CD4-positive, alpha-beta T cell treated with Interleukin-4 for 1 hour (primary cell): ENCODE data around the gene ARHGEF17.
A peak's percentile ranks its signal among the peaks of the same experiment; 100 is the strongest.
"Not testable (repeated sequence)": the region's sequence is repeated elsewhere in the genome, so short reads cannot be mapped to it uniquely, and the experiment has no call there.

ENCODE experiments used
- DNase-seq, 2 donors: peaks; one replicate each; pipeline ENCODE4 v3.0.0-alpha.2; 2020 to 2022

Gene ARHGEF17

GRCh38 chr11:73272680-73273038, 35.4 kb upstream of the ARHGEF17 start:
- no peak for DNase-seq

GRCh38 chr11:73273222-73273895, 34.7 kb upstream of the ARHGEF17 start:
- no peak for DNase-seq

DNA sequence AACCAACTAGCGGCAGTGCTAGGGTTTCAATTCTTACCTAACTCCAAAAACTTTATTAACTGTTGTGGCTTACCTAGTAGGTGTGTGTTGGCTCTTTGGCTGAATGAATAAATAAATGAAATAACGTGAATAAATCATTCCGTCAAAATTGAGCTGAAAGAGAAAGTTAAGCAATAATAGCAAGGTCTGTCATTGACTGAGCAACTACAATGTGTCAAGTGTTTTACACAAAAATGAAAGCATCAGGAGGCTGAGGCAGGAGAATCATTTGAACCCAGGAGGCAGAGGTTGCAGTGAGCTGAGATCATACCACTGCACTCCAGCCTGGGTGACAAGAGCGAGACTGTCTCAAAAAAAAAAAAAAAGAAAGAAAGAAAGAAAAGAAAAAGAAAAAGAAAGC, 33.9 kb upstream of the ARHGEF17 start:
- not testable (repeated sequence) for DNase-seq

- no peak for DNase-seq
Observed at GRCh38 chr11:73274722-73275380, 33.2 kb upstream of the ARHGEF17 start.

GRCh38 chr11:73275381-73275750, 32.7 kb upstream of the ARHGEF17 start:
- DNase-seq = no peak

DNA sequence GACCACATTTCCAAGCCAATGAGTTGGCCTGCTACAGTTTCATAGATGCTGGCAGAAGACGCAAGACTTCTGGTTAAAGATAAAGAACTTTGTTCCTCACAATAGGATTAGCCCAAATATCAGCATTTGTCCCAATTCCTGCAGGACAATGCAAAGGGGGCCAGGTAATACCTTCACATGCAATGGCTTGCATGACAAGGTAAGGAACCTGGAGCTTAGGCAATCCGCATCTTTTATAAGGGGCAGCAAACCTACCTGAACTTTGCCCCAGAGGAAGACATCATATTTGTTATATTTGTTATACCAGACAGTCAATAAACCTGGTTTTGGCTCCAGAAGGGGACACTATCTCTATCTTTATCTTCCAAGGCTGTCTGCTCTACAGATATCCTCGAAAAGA, 30.6 kb upstream of the ARHGEF17 start:
- no peak for DNase-seq

- DNase-seq = no peak
Observed at GRCh38 chr11:73280626-73281025, 27.4 kb upstream of the ARHGEF17 start.

GRCh38 chr11:73281201-73281741, 26.8 kb upstream of the ARHGEF17 start:
- DNase-seq = no peak

DNA sequence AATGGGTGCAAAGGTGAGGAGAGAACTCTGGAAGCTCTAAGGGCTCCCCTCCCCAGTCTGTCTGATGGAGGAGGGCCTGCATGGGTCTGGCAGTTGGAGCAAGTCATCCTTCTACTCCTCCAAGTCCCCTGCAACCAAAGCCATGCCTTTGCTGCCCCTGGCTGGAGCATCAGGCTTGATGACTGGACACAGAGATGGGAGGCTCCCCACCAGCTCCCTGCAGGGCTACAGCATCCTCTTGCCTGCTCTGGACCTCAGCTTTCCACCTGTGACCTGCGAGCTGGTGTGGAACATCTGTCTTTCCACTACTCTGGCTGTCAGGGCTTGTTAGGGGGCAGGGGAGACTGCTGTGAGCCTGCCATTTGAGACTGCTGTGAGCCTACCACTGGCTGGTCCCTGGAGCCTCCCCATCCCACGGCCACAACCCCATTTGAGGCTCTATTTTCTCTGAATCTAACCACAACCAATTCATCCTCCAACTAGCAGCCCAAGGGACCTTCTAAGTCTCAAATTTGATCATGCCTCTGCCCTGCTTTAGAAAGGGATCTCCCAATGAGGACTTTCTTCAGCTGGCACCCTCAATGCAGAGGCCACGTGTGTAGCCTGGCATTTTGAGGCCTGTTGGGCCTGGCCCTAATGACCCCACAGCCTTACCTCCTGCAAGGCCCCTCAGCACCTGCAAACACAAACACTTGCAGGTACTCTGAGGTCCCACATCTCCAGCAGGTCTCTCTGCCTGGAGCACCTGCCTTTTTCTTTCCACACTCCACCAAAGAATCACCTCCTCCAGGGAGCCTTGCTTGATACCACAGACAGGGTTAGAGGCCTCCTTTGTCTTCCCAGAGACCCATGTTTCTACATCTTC, 26.0 kb upstream of the ARHGEF17 start:
- DNase-seq = no peak

DNA sequence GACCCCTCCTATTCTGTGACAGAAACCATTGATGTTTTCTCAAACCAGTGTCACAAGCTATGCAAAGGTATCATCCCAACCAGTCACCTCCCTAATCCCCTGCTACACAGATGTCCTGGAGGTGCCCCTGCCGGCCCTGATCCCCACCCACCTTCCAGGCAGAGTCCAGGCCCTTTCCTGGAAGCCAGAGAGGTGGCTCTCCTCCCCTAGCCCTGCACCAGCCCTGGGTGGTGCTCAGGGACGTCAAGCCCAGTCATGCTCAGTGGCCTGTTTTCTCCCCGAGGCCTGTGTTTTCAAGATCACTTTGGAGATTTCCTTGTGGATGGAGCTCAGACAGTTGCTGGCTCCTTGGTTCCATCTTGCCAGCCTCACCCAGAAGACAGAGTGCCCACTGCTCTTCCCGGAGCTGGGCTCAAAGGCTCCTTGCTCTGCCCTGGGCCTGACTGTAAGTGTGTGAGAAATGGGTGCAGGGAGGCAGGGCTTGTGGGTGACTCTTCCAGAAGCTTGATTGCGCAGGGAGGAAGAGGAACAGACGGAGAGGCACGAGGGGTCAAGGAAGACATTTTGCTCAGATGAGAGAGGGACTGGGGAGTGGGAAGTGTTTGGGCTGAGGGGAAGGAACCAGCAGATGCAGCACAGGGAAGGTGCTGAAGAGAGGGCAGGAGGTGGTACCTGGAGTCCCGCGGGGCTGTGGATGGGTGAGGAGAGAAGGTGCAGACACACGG, 24.6 kb upstream of the ARHGEF17 start:
- peak in 1 of 2 donors; percentile 15 for DNase-seq

GRCh38 chr11:73284106-73284505, 24.0 kb upstream of the ARHGEF17 start:
- DNase-seq = no peak

- DNase-seq = no peak
Observed at GRCh38 chr11:73285721-73286120, 22.4 kb upstream of the ARHGEF17 start.

DNA sequence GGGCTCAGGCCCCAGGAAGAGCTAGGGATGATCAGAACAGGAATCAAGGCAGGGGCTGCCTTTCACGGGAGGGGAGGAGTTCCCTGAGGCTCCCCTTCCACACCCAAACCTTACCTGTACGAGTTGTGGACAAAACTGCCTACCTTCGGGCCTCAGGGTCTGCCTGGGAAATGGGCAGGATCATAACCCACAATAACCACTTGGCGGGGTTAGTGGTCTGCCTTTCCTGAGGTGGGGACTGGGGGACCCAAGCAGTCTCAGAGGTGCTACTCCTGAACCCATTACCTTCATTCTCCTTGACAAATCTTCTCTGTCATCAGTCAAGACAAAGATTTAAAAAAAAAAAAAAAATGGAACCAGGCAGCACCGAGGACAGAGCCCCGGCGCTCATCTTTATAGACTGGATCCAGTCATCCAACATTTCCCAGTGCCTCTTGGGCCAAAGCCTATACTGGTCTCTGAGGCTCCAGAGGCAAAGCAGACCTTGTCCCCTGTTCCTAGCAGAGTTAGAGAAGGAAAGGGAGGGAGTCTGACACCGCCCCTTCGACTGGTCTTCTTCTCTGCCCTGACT, 21.8 kb upstream of the ARHGEF17 start:
- no peak for DNase-seq

- DNase-seq = no peak
Observed at GRCh38 chr11:73287400-73288101, 20.5 kb upstream of the ARHGEF17 start.

DNA sequence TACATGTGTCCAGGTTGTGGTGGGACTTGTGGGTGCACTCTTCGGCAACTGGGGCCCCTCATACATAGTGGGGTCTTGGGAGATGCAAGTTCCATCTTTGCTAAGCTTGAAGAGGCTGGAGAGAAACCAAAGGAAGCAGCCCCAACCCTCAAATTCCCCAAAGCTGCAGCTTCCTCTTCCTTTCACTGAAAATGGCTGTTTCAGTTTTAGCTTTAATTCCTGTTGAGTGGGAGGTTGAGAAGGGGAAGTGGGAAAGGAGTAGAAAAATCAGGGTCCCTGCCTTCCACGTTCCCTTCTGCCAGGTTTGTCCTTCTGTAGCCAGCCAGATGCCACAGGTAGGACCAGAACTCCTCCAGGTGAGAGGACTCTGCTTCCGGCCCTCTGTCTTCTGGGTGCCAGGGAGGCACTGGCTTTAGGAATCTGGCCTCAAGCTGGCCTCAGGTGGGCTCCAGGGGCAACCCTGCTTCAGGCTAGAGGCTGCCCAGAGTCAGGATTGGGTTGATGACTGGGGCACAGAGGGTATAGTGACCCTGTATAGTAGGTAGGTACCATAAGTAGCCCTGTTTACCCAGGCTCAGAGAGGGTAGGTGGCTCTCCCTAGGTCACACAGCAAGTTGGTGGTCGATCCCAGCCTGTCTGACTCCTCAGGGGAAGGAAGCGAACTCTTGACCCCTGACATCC, 19.7 kb upstream of the ARHGEF17 start:
- DNase-seq = no peak

- DNase-seq = peak; percentile 60 to 80
Observed at GRCh38 chr11:73288873-73289707, 19.0 kb upstream of the ARHGEF17 start.

- no peak for DNase-seq
Observed at GRCh38 chr11:73290536-73290935, 17.5 kb upstream of the ARHGEF17 start.

DNA sequence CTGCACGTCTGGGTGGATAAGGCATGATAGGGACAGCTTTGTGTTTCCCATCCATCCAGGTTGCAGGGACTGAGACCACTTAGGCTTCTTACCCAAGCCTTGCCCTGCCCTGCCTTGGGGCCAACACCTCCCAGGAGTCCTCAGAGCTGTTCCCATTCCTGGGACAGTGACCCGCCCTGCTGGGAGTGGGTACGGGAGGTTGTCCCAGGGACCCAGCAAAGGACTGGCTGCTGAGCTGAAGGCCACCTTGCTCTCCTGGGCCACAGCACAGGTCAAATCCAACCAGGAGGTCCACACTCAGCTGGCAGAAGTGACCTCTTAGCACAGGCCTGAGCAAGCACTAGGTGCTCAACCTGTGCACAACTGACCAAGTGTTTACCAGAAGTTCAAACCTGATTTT, 16.9 kb upstream of the ARHGEF17 start:
- DNase-seq = no peak

DNA sequence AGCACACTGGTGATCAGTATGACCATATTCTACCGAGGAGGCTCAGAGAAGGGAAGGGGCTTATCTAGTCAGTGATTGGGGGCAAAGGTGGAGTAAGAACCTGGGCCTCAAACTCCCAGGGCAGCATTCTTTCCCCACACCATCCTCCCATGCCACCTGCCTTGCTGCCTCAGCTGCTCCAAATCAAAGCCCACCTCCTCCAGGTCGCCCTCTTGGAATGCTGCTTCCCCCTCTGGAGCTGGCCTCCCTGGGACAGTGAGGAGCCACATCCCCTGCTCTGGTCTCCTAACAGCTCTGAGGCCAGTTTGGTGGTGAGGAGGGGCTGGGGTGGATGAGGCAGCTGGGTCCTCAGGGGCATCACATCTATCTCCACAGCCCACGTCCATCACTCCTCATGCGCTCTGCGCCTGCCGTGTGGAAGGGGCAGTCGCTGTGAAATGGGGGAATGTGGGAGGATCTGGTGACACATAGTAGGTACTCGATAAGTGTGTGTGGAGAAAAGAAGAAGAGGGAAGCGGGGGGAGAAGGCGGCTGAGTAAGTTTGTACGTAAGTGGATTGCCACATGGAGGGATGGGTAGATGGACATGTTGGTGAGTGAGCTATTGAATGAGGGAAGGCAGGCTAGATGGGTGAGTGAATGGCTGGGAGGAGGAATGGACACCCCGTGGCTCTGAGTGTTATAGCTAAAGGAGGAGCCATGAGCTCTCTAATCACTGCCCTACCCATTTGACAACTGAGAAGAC, 16.1 kb upstream of the ARHGEF17 start:
- DNase-seq = no peak

GRCh38 chr11:73292525-73292894, 15.6 kb upstream of the ARHGEF17 start:
- no peak for DNase-seq
